GM19468 (cell line): ENCODE results near the gene SERP2.
"Not testable (repeated sequence)": the region's sequence is repeated elsewhere in the genome, so short reads cannot be mapped to it uniquely, and the experiment has no call there.

ENCODE experiments used
- ATAC-seq: cut with Tn5 transposase; IDR thresholded peaks from one replicate; pipeline ENCODE4 v1.9.1; 2021; ENCODE audit warnings: mild to moderate bottlenecking, moderate library complexity, moderate number of reproducible peaks; ENCODE audit not compliant: unreplicated experiment; ENCODE audit errors: extremely low read depth

Gene SERP2

DNA sequence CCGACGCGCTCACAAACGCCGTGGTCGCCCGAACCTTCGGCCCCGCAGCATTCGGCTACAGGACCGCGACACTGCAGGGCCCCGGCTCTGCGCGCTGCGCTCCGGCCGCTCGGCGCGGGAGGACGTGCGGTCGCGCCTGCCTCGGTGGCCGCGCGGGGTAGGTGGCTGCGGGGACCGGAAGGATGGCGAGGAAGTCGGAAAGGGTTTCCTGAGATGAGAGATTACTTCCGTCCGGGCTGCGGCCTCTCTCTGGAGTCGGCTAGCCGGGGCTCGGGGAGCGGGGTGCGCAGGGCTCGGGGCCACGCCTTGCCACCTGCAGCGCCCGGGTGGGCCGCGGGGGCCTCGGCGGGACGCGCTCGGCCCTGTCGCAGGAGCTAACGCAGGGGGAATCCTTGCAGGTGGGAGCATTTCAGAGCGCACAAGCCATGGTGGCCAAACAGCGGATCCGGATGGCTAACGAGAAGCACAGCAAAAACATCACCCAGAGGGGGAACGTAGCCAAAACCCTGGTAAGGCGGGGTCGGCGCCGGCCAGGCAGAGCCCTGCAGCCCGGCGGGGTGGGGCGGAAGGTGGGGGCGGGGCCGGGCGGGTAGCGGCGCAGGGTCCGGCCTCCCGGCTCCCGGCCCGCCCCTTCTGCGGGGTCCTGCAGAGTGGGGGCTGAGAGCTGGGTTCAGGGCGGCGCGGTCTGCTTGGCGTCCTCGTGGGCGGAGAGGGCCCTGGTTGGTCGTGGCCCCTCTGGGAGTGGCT lies at the start of gene SERP2:
Gene SERP2, plus strand, starts transcription at position 224 of the 747 bp plus-strand sequence. Its CDS starts 202 bp downstream, at position 426.
- ATAC-seq = no peak

DNA sequence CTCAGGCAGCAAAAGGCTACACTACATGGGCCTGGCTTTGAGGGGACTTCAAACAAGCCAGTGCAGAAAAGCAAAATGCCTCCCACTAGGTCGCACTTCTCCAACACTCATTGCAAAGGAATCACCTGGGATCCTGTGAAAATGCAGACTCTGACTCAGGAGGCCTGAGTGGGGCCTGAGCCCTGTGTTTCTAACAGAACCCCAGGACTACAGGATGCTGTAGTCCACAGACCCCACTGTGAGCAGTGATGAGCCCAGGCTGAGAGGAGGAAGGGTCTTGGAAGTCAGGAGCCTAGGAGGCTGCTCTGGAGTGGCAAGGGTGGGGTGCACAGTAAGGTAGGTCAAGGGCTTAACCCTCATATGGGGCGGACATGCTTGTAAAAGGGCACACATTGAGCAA lies 46.7 kb upstream of the SERP2 start:
- ATAC-seq = no peak

DNA sequence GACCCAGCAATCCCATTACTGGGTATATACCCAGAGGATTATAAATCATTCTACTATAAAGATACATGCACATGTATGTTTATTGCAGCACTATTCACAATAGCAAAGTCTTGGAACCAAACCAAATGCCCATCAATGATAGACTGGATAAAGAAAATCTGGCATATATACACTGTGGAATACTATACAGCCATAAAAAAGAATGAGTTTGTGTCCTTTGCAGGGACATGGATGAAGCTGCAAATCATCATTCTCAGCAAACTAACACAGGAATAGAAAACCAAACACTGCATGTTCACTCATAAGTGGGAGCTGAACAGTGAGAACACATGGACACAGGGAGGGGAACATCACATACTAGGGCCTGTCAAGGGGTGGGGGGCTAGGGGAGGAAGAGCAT lies 44.6 kb upstream of the SERP2 start:
- ATAC-seq = not testable (repeated sequence)

DNA sequence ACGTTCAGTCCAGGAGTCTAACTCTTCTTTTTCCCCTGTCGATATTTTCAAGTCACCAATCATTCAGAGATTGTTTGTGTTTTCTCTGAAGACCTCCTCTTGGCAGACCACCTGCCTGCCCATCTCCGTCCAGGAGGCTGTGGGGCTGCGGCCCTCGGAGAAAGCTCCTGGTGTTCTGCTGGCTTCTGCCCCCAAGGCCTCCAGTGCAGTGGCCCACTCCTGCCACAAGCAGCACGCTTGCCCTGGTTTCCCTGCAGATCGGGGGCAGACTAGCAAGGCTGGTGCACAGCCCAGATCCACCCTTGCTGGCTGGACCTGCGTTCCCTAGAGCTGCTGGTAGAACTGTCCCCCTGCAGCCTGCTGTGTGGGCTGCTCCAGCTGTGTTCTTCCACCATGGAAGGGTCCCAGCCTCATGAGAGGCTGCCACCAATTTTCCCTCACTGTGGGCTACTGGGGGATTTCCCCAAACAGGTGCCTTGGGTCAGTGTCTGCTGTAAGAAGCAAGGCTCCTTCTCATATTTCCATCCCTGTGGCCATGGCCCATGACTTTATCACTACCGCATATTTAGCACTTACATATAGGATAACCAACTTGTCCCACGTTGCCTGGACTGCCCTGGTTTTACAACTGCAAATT lies 43.6 kb upstream of the SERP2 start:
- ATAC-seq = no peak

DNA sequence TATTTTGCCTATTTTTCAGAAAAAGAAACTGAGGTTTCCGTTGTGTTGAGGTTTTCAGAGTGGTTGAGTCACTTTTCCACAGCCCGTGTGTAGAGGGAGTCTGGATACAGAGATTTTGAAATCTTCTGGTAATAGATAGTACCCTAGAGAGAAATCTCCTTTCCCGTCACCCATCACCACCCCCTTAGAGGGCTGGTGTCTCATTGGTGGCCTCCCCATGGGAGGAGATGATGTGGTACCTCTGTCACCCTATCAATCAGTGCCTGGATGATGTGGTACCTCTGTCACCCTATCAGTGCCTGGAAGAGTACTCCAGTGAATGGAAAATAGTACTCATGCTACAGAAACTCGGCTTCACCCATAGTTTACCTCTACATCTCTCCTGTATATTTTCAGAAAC lies 42.2 kb upstream of the SERP2 start:
- ATAC-seq = no peak

DNA sequence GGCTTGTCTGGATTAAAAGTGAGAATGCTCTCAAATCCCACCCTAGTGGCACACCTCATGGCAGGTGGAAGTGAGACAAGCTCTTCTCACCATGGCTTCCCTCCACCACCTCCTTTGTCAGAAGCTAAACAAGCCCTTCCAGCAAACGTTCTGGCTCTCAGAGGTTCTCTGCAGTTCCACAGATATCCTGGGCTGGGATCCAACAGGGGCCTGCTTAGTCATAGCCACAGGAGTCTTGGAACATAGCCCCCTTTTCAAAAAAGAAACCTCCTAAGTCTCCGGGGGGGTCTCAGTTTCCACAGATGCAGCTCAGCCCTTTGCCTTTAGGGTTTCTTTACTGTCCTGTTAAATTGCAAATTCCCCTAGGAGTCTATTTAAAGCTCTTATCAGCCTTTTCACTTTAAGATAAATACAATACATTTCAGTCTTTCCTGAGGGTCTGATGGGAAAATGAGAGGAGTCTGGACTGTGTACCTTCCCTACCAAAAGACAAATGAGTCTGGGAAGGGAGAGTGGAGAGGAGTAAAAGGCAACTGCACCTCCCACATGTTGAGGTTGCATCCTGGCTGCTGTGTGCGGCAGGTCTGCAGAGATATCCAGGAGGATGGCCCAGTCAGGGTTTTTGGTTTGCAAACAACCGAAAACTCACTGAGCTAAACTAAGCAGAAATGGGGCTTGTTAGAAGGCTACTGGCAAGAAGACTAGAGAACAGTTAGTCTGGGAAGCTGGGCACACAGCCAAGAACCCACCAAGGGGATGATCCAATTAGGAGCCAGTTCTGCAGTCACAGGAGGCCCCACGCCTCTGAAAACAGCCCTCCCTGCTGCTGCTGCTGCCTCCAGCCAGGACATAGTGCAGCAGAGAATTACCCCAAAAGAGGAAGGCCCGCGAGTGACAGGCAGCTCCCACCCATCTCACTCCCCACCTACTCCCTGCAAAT lies 41.4 kb upstream of the SERP2 start:
- no peak for ATAC-seq

DNA sequence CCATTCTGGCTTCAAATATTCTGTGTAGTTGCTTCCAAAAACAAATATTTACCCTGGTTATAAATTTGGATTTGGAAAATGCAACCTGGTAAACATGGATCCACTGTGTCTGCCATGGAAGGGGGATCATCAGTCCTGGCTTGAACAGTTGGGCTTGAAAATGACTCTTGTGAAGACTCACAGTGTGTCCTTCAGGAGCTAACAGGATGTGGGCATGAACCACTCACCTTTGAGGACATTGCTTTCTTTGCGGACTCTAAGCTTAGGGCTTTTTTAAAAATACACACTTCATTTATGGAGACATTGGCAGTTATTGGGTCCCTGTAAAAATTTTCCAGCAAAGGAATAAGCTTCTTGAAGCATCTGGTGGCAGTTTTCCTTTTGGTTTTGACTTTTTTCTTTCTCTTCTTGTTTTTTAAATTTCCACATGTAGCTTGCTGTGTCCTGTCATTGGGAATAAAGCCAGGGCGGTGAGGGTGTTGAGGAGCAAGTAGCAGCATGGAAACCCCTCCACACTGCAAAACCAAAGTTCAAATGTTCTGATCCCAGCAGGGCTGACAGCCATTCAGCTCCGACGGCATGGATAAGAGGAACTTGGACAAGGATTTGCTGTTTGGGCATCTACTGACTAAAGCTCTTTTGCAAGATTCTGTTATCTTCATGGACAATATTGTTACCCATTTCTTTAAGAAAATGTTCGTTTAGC lies 39.5 kb upstream of the SERP2 start:
- no peak for ATAC-seq

DNA sequence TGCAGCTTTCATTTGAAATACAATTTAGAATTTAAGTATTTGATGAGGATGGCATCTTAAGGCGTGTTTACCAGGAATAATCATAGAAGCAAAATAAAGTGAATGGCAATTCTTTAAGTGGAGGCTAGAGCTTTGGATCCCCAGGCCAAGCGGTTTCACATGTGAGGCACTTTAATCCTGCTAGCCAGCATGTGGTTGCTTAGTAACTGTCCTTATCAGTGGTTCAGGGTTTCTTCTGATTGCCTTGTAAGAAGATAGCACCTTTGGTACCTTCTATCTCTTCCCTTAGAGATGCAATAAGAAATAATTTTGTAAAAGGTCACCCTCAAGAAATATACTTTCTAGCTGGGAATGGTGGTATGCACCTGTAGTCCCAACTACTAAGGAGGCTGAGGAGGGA lies 38.9 kb upstream of the SERP2 start:
- ATAC-seq = no peak

DNA sequence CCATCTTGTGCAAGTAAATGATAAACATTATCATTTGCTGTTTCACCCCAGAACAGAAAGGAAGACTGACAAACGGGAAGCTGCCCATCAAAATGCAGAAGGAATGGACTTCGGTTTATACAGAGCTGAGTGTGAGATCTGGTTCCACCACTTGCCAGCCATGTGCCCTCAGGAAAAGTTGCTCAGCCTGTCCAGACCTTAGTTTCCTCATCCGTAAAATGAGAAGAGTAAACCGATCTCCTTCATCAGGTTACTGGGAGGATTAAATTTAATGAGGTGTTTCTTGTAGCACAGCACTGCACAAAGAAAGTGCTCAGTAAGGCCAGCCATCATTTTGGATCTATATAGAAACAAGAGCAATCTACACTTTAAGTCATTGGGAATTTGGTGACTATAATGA lies 36.7 kb upstream of the SERP2 start:
- no peak for ATAC-seq

DNA sequence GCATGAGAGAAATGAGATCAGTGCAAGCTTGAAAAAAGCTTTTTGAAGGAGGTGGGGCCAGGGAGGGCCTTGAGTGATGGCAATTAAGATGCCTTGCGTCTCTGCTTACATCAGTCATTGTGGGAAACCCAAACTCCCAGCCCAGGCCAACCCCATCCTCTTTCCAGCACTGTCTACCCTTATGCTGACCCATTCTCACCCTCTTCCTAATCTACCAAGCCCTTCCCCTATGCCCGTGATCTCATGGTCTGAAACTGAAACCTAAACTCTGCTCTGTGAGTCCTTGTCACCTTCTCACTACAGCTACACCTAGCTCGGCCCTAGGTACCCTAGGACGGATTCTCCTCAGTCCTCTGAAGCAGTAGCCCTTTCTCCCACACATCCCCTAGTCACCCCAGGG lies 36.0 kb upstream of the SERP2 start:
- ATAC-seq = no peak

DNA sequence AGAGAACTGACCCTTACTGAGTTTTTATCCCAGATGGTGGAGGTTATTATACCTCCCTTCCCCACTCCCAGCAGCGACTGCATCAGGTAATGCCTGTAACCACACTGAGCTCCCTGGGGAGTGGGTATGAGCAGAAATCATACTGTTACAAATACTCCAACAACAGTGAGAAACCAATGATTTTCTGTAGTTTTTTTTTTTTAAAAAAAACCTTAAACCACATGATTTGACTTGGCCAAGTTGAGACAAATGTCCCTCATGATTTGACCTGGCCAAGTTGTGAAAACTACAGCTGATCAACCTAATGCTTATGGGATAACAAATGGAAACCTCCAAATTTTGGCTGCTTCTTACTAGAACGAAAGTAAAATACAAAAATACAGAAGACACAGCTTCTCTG lies 33.1 kb upstream of the SERP2 start:
- ATAC-seq = no peak

DNA sequence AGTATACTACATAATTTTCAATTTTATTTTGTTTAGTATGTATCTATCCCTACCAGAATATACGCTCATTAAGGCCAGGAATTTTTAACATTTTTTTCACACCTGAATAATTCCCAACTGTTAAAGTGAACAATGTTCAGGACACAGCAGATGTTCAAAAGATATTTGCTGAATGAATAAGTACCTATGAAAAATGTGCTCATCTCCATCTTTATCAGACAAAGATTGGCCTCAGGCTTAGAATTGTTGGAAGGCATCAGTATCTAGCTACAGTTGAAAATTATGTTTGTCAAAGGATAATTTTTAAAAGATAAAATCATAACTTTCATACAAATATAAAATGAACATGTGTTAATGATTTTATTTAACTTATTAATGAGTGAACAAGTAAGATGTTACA lies 30.9 kb upstream of the SERP2 start:
- ATAC-seq = no peak

DNA sequence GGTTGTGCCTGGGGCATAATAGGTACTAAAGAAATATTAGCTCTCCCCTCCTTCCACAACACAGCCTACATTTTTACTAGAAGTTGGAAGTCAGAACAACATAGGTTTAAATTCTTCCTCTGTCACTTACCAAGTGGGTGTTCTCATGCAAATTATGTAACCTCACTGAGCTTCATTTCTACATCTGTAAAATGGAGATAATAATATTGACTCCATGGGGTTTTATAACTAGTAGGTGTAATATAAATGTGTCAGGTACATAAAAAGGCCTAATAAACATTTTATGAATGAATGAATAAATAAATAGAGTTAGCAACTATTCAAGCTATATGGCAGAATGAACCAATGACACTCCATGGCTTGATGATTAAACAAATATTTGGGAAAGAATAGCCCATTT lies 27.1 kb upstream of the SERP2 start:
- no peak for ATAC-seq

DNA sequence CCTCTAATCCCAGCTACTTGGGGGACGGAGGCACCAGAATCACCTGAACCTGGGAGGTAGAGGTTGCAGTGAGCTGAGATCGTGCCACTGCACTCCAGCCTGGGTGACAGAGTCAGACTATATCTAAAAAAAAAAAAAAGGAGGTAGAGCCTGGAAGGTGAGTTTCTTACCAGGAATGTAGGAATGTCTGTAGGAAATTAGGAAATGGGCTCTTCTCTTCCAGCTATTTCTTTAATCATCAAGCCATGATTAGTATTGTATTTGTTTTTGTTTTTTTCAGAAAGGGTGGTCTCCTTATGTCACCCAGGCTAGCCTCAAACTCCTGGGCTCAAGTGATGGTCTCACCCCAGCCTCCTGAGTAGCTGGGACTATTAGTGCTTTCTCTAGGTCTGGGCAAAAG lies 26.3 kb upstream of the SERP2 start:
- no peak for ATAC-seq

DNA sequence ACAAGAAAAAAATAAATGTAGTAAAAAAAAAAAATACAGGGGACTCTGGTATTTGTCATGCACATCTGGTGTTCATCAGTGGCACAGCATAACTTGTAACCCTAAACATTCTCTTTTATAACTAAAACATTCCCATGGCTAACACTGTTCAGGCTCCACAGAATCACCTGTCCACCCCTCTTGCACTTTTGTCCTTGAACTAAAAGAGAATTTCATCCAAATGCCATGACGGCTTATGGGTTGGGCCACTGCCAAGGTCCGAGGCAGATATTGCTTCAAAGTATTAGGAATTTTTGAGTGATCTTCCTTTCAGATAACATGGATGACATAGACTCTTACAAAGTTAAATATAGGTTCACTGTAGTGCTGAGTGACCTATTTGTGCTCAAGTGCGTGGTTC lies 25.7 kb upstream of the SERP2 start:
- ATAC-seq = no peak

DNA sequence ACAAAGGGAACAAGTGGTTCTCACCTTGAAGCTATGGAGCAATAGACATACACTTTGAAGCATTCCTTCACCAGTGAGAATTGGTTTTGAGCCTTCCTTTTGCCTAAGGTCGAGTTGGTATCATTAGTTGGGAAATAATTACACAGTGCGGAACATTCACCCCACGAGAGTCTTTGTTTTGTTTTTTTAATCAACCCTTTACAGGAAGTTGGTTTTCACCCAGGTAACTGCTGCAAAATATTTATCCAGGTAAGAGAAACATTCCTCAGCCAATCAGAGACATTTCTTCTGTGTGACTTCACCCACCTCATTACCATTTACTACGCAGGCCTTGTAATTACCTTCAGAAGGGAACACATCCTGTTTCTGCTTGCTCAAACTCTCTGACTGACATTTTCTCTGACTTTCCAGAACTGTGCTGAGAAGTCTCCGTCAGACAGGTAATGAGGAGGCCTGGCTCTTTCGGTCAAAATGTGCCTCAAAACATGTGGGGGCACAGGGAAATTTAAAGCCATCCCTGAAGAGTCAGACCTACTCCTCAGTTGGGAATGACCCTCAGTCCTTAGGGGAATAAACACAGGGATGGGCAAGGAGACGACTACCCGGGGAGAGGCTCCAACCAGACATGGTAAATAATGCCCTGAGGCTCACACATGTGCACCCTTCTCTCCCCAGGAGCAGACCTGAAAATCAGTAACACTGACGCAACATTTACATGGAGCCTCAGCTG lies 22.7 kb upstream of the SERP2 start:
- ATAC-seq = no peak

DNA sequence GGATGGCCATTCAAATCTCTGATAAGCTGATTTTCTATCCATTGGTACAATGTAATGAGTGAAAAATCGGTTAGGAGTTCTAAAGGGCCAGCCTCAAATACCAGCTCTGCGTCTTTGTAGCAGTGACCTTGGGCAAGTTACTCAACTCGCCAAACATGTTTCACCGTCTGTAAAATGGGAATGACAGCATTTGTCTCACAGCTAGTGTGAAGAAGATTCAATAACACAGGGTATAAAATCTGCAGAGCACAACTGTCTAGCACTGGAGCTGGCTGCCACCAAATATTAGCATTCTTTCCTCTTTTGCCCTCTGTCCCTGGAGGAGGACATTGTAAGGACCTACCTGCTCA lies 22.1 kb upstream of the SERP2 start:
- ATAC-seq = no peak

DNA sequence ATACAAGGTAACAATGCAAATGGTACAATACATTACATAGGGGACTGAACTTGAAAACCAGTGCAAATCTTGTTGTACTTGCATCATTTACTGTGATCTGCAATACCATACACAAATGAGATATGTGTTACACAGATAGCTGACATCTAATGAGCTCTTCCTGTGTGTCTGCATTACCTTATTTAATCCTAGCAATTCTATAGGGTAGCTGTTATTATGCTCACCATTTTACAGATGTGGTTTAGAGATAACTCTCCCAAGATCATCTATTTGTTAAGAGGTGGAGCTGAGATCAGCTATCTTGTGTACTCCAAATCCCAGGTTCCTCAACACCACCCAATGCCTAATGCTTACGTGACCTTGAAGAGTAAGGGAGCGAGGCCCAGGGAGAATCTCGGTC lies 21.4 kb upstream of the SERP2 start:
- ATAC-seq = no peak

DNA sequence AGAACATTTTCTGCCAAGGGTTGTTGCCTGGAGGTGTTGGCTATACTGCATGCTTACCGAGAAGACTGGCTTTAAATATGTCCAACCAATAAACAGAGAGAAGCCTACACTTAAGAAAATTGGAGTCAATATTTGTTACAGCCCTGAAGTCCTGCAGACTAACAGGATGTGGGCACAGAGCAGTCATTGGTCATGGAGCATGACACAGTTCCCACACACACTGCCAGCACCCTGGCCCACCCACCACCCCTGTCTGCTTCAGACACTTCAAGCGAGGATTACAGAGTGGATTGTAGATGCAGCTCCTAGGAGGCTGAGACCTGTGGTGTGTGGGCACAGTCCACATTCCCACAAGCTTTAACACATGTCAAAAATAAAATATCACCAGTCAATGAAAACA lies 21.0 kb upstream of the SERP2 start:
- no peak for ATAC-seq

DNA sequence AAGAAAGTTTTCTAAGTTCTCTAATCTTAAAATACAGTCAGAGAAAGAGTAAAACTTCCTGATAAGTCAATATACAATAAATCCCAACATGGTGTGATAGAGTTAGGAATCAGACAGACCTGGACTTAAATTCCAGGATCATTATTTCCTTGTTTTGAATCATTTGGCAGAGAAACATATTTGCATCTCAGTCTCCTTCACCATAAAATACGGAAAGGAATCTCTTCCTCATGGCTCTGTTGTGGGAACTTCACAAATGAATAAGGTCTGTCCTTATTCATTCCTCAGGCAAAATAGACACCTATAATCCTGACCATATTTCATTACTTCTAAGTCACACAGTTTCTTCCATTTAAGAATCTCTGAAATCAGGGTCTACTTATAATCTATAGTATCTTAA lies 19.3 kb upstream of the SERP2 start:
- no peak for ATAC-seq
